Endothelial cell of umbilical vein (primary cell): ENCODE measurements around the gene MIEF1. TPM values are rescaled to one million over a fixed set of nuclear protein-coding genes. Genes with fewer than 3 reads are reported as not detected.

Experiments
- BruUV-seq: library from RNA; stranded (reverse); fragments of 400-500 nt; replicated peaks from 2 replicates; lab custom pipeline; 2021; lab: Mats Ljungman, UMichigan
- CTCF ChIA-PET: fragments of 300-600, 350-600 bp; sonication (Branson Sonifier 250); formaldehyde crosslinking; loops from one replicate; lab custom pipeline; 2021; ENCODE audit warnings: antibody characterized with exemption, inconsistent platforms; lab: Charles Lee
- POLR2A ChIA-PET: fragments of 300-600, 350-600 bp; sonication (Branson Sonifier 250); formaldehyde crosslinking; loops from one replicate; lab custom pipeline; 2021; ENCODE audit warnings: antibody characterized with exemption, inconsistent platforms; lab: Charles Lee
- DNase-seq: peaks from one replicate; pipeline ENCODE4 v3.0.0-alpha.2; 2011; ENCODE audit warnings: low read depth, low spot score
- FAIRE-seq: peaks from 2 replicates; lab custom pipeline; 2011; peaks lifted over from hg19 to GRCh38; lab: Jason Lieb, UNC
- H2AFZ ChIP-seq: 2 replicates; pipeline ENCODE4 v1.6.0; 2012; ENCODE audit warnings: low read depth, low read length, control low read depth, inconsistent platforms
- H3K27ac ChIP-seq: 2 replicates; pipeline ENCODE4 v1.5.1; 2011; ENCODE audit warnings: low read depth, mild to moderate bottlenecking, control low read depth, low read length, moderate library complexity; ENCODE audit not compliant: insufficient read depth
- H3K27me3 ChIP-seq, 2 experiments: 2 replicates each; pipeline versions ENCODE4 v1.6.0 to v1.6.1; 2011; ENCODE audit warnings: low read length in 2 of 2, mixed read lengths in 1 of 2; ENCODE audit not compliant: control insufficient read depth in 2 of 2, insufficient read depth in 2 of 2
- H3K36me3 ChIP-seq, 2 experiments: 2 replicates in 1 of 2; 3 replicates in 1 of 2; pipeline ENCODE4 v1.5.1; 2011; ENCODE audit warnings: low read length in 2 of 2, mild to moderate bottlenecking in 1 of 2, moderate library complexity in 1 of 2; ENCODE audit not compliant: control insufficient read depth in 2 of 2, insufficient read depth in 2 of 2; ENCODE audit errors: extremely low read depth in 1 of 2
- H3K4me1 ChIP-seq: 3 replicates; pipeline ENCODE4 v1.5.1; 2011; ENCODE audit warnings: mild to moderate bottlenecking, low read length; ENCODE audit not compliant: control insufficient read depth, insufficient read depth; ENCODE audit errors: extremely low read depth
- H3K4me2 ChIP-seq: 2 replicates; pipeline ENCODE4 v1.6.1; 2011; ENCODE audit warnings: low read length, control low read depth, mixed read lengths; ENCODE audit not compliant: insufficient read depth
- H3K4me3 ChIP-seq, 3 experiments: fragments of 200-600 bp in 1 of 3; sonication (generic), shearing (Covaris generic) in 1 of 3; replicated peaks in 1 of 3; 2 replicates each; pipeline ENCODE4 v1.5.1; 2011 to 2016; ENCODE audit warnings: control low read depth in 3 of 3, low read length in 3 of 3, mild to moderate bottlenecking in 2 of 3, inconsistent platforms in 1 of 3, low read depth in 1 of 3, moderate library complexity in 1 of 3; ENCODE audit not compliant: insufficient read depth in 1 of 3
- H3K79me2 ChIP-seq: 2 replicates; pipeline ENCODE4 v1.6.0; 2012; ENCODE audit warnings: low read length, inconsistent platforms; ENCODE audit not compliant: control insufficient read depth, insufficient read depth
- H3K9ac ChIP-seq: replicated peaks from 2 replicates; pipeline ENCODE3; 2011; ENCODE audit warnings: low read length, control low read depth; ENCODE audit not compliant: insufficient read depth; ENCODE audit errors: extremely low read depth
- H3K9me1 ChIP-seq: replicated peaks from 3 replicates; pipeline ENCODE4 v1.6.0; 2011; ENCODE audit warnings: mild to moderate bottlenecking, low read length; ENCODE audit not compliant: control insufficient read depth, insufficient read depth; ENCODE audit errors: extremely low read depth
- H3K9me3 ChIP-seq: replicated peaks from 2 replicates; pipeline ENCODE4 v1.5.1; 2012; ENCODE audit warnings: low read length, inconsistent platforms; ENCODE audit not compliant: control insufficient read depth, insufficient read depth
- H4K20me1 ChIP-seq: replicated peaks from 2 replicates; pipeline ENCODE3; 2011; ENCODE audit warnings: mild to moderate bottlenecking, low read length; ENCODE audit not compliant: control insufficient read depth, insufficient read depth; ENCODE audit errors: extremely low read depth
- CTCF ChIP-seq, 2 donors: IDR thresholded peaks; 1 replicate in 1 of 2; 2 replicates in 1 of 2; pipeline ENCODE4 v1.5.1; 2011; ENCODE audit warnings: low read length in 2 of 2, mild to moderate bottlenecking in 2 of 2, moderate library complexity in 2 of 2, control low read depth in 1 of 2, inconsistent platforms in 1 of 2, low read depth in 1 of 2; ENCODE audit not compliant: insufficient read depth in 1 of 2; ENCODE audit errors: extremely low read depth in 1 of 2
- EZH2 ChIP-seq: IDR thresholded peaks from 2 replicates; pipeline ENCODE4 v1.6.1; 2012; ENCODE audit warnings: borderline replicate concordance, low read depth, mild to moderate bottlenecking, moderate library complexity, low read length, inconsistent platforms; ENCODE audit not compliant: severe bottlenecking
- FOS ChIP-seq: IDR thresholded peaks from 2 replicates; pipeline ENCODE4 v1.6.1; 2011; ENCODE audit warnings: mild to moderate bottlenecking, low read length, moderate library complexity, borderline replicate concordance; ENCODE audit not compliant: insufficient read depth
- GATA2 ChIP-seq: IDR thresholded peaks from 2 replicates; pipeline ENCODE4 v1.7.0; 2011; ENCODE audit warnings: low read depth, mild to moderate bottlenecking, moderate library complexity, mixed read lengths, low read length; ENCODE audit not compliant: insufficient read length, insufficient read depth
- JUN ChIP-seq: IDR thresholded peaks from 2 replicates; pipeline ENCODE4 v1.6.1; 2011; ENCODE audit warnings: borderline replicate concordance, low read depth; ENCODE audit not compliant: insufficient read length, insufficient read depth
- MAX ChIP-seq: IDR thresholded peaks from 2 replicates; pipeline ENCODE4 v1.6.1; 2011; ENCODE audit not compliant: insufficient read depth, insufficient read length
- MYC ChIP-seq: IDR thresholded peaks from one replicate; pipeline ENCODE4 v1.6.1; 2011; ENCODE audit warnings: mild to moderate bottlenecking, low read depth, low read length
- POLR2A ChIP-seq: IDR thresholded peaks from 2 replicates; pipeline ENCODE4 v1.6.1; 2012; ENCODE audit warnings: low read depth, mild to moderate bottlenecking, control low read depth, low read length
- POLR2AphosphoS5 ChIP-seq: IDR thresholded peaks from 2 replicates; pipeline ENCODE4 v1.6.1; 2012; ENCODE audit warnings: low read depth, mild to moderate bottlenecking, control low read depth, low read length, moderate library complexity; ENCODE audit not compliant: insufficient read depth
- dilution Hi-C: fragments of 300-500 bp; cut with MboI; formaldehyde crosslinking; loops from one replicate; pipeline ENCODE4 v1.15.0; 2019; ENCODE audit warnings: low sequenced_read_pairs; ENCODE audit not compliant: extremely low pct_ligation_motif_present
- intact Hi-C: fragments of 100-400 bp; cut with micrococcal nuclease; formaldehyde crosslinking; loops from one replicate; pipeline ENCODE4 v1.10.0; 2022
- polyA plus RNA-seq, 4 experiments: library from polyadenylated mRNA; depleted of rRNA in 3 of 4; stranded (reverse) in 3 of 4; unstranded in 1 of 4; fragments of >200 nt; gene quantifications; 2 replicates each; pipeline versions ENCODE4 v1.2.1 to v1.2.3, GENCODE V29; 2011 to 2012; ENCODE audit warnings: missing spikeins in 1 of 4
- total RNA-seq: library from RNA; stranded (reverse); gene quantifications from 2 replicates; pipeline ENCODE4 v1.2.3, GENCODE V29; 2021

Gene MIEF1
- total and polyA plus RNA-seq, 2 donors (not counting 3 experiments of a cell fraction or from before 2014, with no cell fraction given), result 14.2 to 31.1 TPM

- peaks cover 15 to 16% of the 10 kb centered on the region in 2 experiments for H3K27me3 ChIP-seq
- H4K20me1 ChIP-seq, result no peaks in the 10 kb centered on the region
- no TSS peak for BruUV-seq
- intact Hi-C loops (no loop called here), dilution Hi-C loops (no loop called here)
- TF ChIP-seq POLR2AphosphoS5 (no peak), POLR2A (no peak), CTCF (IDR thresholded peaks at IDR 0.05; ENCODE audit: extremely low read depth in 1 of 2, insufficient read depth in 1 of 2, low read depth in 1 of 2, low read length in 2 of 2) (no peak), GATA2 (no peak), MYC (no peak), FOS (no peak), EZH2 (no peak), JUN (no peak), MAX (no peak)
- no peaks in the 10 kb centered on the region for H3K79me2 ChIP-seq
- H2AFZ ChIP-seq, result no peak overlapping the region
- H3K9ac ChIP-seq, result no peak overlapping the region
- no peak overlapping the region for H3K4me2 ChIP-seq
- H3K36me3 ChIP-seq, result no peaks in the 10 kb centered on the region
- POLR2A ChIA-PET, result no interaction called here
- H3K4me1 ChIP-seq, result no peaks in the 10 kb centered on the region
- no peak overlapping the region for H3K4me3 ChIP-seq
- CTCF ChIA-PET, result interaction anchor here (0.9 to 1.8 kb wide), 2 partner anchors 16 to 345 kb away, joined by 3 to 10 read pairs; no protein-coding TSS in a partner anchor
- FAIRE-seq (no peak), DNase-seq (no peak)
- no peak overlapping the region for H3K27ac ChIP-seq
- H3K9me3 ChIP-seq, result no peaks in the 10 kb centered on the region
- H3K9me1 ChIP-seq, result no peaks in the 10 kb centered on the region
Observed at GRCh38 chr22:39452740-39453040, 49.4 kb upstream of the MIEF1 start.
